NCI-H1436 treated with DMSO at 0.1 percent for 48 hours (cell line): ENCODE results near the gene TRIO.
"Not testable (repeated sequence)": the region's sequence is repeated elsewhere in the genome, so short reads cannot be mapped to it uniquely, and the experiment has no call there.

Experiments used
- DNase-seq: peaks from one replicate; lab custom pipeline; 2025; lab: John Stamatoyannopoulos, UW

Gene TRIO

DNA sequence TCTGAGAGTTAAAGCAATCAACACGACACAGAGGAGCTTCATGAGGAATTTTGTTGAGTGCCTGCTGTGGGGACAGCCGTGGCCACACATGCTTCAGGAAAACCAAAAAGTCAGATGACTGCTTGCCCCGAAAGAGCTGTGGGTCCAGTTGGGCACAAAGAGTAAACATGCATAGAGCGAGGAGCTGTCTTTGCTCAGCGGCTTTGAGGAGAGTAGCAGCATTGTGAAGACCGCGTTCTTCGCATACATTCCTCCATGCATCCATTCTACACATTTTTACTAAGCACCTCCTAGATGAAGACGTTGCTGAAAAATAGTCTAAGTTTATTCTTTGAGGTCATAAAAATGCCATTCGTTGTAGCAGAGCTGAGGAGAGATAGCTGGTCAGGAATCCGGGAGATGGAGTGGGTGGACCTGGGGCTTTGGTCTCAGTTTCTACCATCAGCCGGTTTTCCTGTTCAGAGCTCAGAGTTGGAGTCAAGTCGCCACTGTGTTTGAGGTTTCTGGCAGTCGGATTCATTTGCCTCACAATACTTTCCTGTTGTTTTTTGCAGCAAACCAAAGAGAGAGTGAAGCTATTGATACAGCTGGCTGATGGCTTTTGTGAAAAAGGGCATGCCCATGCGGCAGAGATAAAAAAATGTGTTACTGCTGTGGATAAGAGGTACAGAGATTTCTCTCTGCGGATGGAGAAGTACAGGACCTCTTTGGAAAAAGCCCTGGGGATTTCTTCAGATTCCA, 243.9 kb downstream of the TRIO start:
- DNase-seq = no peak

DNA sequence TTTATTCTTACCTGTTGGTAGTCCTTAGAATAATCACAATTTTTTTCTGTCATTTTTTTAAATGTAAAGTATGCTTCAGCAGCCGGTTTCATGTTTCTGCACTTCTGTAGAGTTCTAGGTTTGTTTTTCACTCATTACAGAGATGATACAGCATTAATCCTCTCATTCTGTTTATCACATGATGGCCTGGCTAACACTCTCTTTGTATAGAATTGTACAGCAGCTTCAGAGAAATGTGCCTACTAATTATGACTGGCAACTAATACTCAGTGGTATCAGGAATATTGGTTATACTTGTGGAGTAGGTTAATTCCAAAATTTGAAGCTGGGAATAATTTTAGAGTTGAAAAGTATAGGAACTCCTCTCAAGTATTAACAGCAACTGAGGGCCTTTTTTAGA, 245.6 kb downstream of the TRIO start:
- no peak for DNase-seq

GRCh38 chr5:14392552-14392951, 249.4 kb downstream of the TRIO start:
- DNase-seq = not testable (repeated sequence)

- DNase-seq = no peak
These were observed 251.2 kb downstream of the TRIO start for GRCh38 chr5:14394365-14394764.

- no peak for DNase-seq
These were observed 252.3 kb downstream of the TRIO start for GRCh38 chr5:14395411-14395810.

- DNase-seq = no peak
These were observed 252.9 kb downstream of the TRIO start for GRCh38 chr5:14396066-14396465.

- DNase-seq = no peak
These were observed 253.6 kb downstream of the TRIO start for GRCh38 chr5:14396737-14397136.

- no peak for DNase-seq
These were observed 254.6 kb downstream of the TRIO start for GRCh38 chr5:14397717-14398116.

DNA sequence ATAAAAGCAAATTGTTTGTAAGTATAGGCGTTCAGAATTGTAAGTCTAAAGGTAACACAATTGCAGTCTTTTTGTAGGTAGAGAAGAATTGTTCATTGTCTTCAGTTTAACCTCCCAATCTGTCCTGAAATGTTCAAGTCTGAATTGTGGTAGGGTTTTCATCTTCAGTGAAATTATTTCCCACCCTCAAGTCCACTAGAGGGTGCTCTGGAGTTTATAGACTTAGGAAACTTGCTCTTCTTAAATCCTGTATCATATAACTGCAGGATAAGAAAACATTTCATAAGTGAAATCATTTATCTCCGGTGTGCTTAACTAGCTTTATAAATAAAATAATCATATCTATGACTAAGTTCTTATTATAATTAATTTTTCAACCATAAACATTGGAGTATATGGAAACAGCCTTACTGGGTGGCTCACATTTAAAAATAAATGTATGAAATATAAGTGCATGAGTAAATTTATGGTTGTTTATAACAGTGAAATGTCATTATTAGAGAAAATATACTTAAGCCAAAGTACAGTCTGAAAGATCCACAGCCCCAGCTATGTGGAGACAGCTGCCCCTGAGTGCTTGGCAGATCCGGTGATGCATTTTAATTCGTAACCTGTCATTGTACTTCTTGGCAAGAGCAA, 256.0 kb downstream of the TRIO start:
- DNase-seq = no peak

GRCh38 chr5:14400085-14400484, 256.9 kb downstream of the TRIO start:
- DNase-seq = no peak

- no peak for DNase-seq
These were observed 257.5 kb downstream of the TRIO start for GRCh38 chr5:14400611-14401010.

GRCh38 chr5:14401639-14402038, 258.5 kb downstream of the TRIO start:
- no peak for DNase-seq

GRCh38 chr5:14402424-14402823, 259.3 kb downstream of the TRIO start:
- DNase-seq = no peak

- no peak for DNase-seq
These were observed 261.6 kb downstream of the TRIO start for GRCh38 chr5:14404780-14405179.

- DNase-seq = no peak
These were observed 262.1 kb downstream of the TRIO start for GRCh38 chr5:14405267-14405666.

- DNase-seq = no peak
These were observed 262.8 kb downstream of the TRIO start for GRCh38 chr5:14405706-14406553.

GRCh38 chr5:14406554-14406849, 263.4 kb downstream of the TRIO start:
- no peak for DNase-seq

GRCh38 chr5:14407051-14407450, 263.9 kb downstream of the TRIO start:
- no peak for DNase-seq

- no peak for DNase-seq
These were observed 264.6 kb downstream of the TRIO start for GRCh38 chr5:14407746-14408175.

DNA sequence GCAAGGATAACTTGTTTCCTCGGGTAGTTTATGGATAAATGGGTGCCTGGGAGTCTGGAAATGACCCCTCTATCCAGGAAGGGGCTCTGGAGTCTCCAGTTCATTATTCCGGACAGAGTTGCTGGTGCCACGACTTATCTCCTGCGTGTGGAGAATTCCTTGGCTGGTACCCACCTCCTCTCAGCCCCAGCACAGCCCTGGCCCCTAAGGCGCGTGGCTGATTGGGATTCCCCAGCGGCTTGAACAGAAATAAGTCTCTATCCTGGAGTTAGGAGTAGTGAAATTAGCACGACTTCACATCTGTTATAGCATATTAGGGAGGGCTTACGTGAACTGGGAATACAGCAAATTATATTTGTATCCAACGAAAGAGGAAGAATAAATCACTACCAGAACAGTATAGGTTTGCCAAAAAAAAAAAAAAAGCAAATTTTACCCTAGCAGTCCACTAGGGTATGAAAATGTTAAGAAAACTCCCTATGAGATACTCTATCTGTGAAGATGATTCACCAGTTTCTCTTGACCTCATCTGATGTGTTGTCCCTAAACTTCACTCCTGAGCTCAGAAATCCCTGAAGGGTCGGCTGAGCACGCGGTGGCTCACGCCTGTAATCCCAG, 265.9 kb downstream of the TRIO start:
- DNase-seq = no peak

DNA sequence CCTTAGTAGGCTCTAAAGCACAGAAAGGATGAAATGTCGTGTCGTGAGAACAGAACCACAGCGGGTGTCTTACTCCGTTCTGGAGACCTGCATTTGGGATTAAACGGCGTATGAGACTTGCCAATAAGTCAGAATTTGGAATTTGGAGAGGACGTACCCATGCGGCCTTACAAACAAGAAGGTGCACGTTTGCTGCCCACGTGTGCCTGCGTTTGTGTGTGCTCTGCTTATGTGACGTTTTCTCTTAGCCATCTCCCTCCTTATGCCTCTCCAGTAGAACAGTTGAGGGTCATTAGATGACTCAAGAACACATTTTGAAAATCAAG, 266.9 kb downstream of the TRIO start:
- DNase-seq = no peak

GRCh38 chr5:14410394-14411201, 267.5 kb downstream of the TRIO start:
- no peak for DNase-seq
